HEK293 (cell line): Measurements from ENCODE around the gene ATP5F1B.

Experiments
- AEBP2 ChIP-seq: fragments of 450-650 bp; formaldehyde crosslinking; IDR thresholded peaks from 2 replicates; pipeline ENCODE4 v1.5.1; 2016; ENCODE audit warnings: missing biosample characterization, missing genetic modification characterization, borderline replicate concordance
- CTCF ChIP-seq: fragments of 450-650 bp; formaldehyde crosslinking; IDR thresholded peaks from 2 replicates; pipeline ENCODE4 v1.5.1; 2016; ENCODE audit warnings: missing biosample characterization, missing genetic modification characterization
- ZNF24 ChIP-seq: fragments of 450-650 bp; formaldehyde crosslinking; IDR thresholded peaks from 2 replicates; pipeline ENCODE4 v1.5.1; 2016; ENCODE audit warnings: missing biosample characterization, missing genetic modification characterization

- TF ChIP-seq CTCF (no peak), ZNF24 (no peak), AEBP2 (tag by site-specific recombination) (no peak)
These were observed 41.4 kb downstream of the ATP5F1B start for GRCh38 chr12:56604355-56604754.
